BLaER1 treated with 17β-estradiol and CSF1 and Interleukin-3, amounts not matched to agents 10 nM and 100 nM (cell line): ENCODE results near the gene SHISA6.
"Not testable (repeated sequence)": the region's sequence is repeated elsewhere in the genome, so short reads cannot be mapped to it uniquely, and the experiment has no call there.

Experiments used
- H3K27ac ChIP-seq, 11 experiments: shearing (Covaris generic); formaldehyde crosslinking; 2 replicates each; pipeline ENCODE4 v1.8.1; 2022
- H3K27me3 ChIP-seq, 11 experiments: shearing (Covaris generic); formaldehyde crosslinking; 2 replicates each; pipeline ENCODE4 v1.8.1; 2022
- H3K36me3 ChIP-seq, 11 experiments: shearing (Covaris generic); formaldehyde crosslinking; 2 replicates each; pipeline ENCODE4 v1.8.1; 2022
- H3K4me1 ChIP-seq, 10 experiments: shearing (Covaris generic); formaldehyde crosslinking; 2 replicates each; pipeline ENCODE4 v1.8.1; 2022
- H3K4me2 ChIP-seq, 11 experiments: shearing (Covaris generic); formaldehyde crosslinking; 2 replicates each; pipeline ENCODE4 v1.8.1; 2022
- H3K4me3 ChIP-seq, 10 experiments: shearing (Covaris generic); formaldehyde crosslinking; 2 replicates each; pipeline ENCODE4 v1.8.1; 2022
- H3K9ac ChIP-seq, 11 experiments: shearing (Covaris generic); formaldehyde crosslinking; 2 replicates each; pipeline ENCODE4 v1.8.1; 2022
- H3K9me3 ChIP-seq, 11 experiments: shearing (Covaris generic); formaldehyde crosslinking; replicated peaks in 1 of 11; 2 replicates each; pipeline ENCODE4 v1.8.1; 2022
- H4K20me1 ChIP-seq, 11 experiments: shearing (Covaris generic); formaldehyde crosslinking; 2 replicates each; pipeline ENCODE4 v1.8.1; 2022
- Cebpa-rat ChIP-seq, 11 experiments: shearing (Covaris generic); IDR thresholded peaks; 2 replicates each; pipeline ENCODE4 v1.8.1; 2022

Gene SHISA6

DNA sequence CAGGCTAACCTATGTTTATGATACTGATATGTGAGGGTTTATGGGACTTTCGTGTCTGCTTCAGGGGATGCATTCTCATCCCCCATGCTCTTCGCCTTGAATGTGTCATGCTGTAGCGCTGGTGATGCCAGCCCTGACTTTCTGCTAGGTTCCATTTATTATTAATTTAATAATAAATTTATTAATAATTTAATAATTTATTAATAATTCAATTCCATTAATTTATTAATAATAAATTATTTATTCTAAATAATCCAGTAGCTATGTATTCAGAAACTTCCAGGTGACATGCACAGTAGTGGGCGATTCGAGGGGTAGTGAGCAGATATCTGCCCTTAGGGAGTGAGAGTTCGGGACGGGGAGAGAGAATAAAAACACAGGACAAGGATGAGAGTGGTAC lies 49.8 kb downstream of the SHISA6 start:
- Histone ChIP-seq H3K27me3 (no peaks in the 10 kb centered on the region), H3K9me3 (no peaks in the 10 kb centered on the region), H3K36me3 (no peaks in the 10 kb centered on the region), H3K4me1 (no peaks in the 10 kb centered on the region), H3K4me3 (no peak overlapping the region), H4K20me1 (no peaks in the 10 kb centered on the region), H3K9ac (no peak overlapping the region), H3K27ac (no peak overlapping the region), H3K4me2 (no peak overlapping the region)
- no peak for TF ChIP-seq Cebpa-rat (IDR thresholded peaks at IDR 0.05)

DNA sequence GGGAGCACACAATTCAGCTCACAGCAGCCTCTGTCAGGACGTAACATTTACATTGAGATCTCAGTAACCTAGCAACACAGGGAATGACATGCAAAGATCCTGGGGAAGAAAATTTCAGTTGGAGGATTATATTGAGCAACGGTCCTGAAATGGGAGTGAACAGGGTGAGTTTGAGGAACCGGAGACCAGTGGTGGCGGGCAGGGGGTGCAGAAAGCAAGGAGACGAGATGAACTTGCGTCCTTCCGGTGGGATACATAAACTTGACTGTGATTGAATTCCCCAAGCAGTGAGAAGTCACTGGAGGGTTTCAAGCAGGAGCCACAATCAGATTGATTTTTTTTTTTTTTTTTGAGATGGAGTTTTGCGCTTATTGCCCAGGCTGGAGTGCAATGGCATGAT lies 51.5 kb downstream of the SHISA6 start:
- Histone ChIP-seq H3K4me3 (no peak overlapping the region), H3K9me3 (no peaks in the 10 kb centered on the region), H4K20me1 (no peaks in the 10 kb centered on the region), H3K4me2 (no peak overlapping the region), H3K27me3 (no peaks in the 10 kb centered on the region), H3K36me3 (no peaks in the 10 kb centered on the region), H3K4me1 (no peaks in the 10 kb centered on the region), H3K9ac (no peak overlapping the region), H3K27ac (no peak overlapping the region)
- TF ChIP-seq Cebpa-rat (IDR thresholded peaks at IDR 0.05) = no peak

DNA sequence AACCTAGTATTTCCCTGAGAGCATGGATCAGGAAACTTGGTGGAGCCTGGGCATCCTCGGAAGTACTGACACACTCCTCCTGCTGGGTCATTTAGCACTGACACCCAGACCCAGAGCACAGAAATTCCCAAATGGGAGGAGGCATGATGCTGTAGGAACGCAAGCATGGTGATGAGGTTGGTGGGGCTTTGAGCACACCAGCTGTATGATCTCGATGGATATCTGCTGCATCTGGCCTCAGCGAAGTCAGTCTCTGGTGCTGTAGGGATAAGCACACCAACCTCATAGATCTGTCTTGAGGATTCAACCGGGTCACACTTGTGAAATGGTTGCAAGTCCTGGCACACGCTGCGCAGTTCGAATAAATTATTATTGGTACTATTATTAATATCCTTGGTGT lies 52.5 kb downstream of the SHISA6 start:
- Histone ChIP-seq H3K9me3 (no peaks in the 10 kb centered on the region), H3K4me3 (no peak overlapping the region), H3K27me3 (no peaks in the 10 kb centered on the region), H3K36me3 (no peaks in the 10 kb centered on the region), H3K4me2 (no peak overlapping the region), H4K20me1 (no peaks in the 10 kb centered on the region), H3K27ac (no peak overlapping the region), H3K9ac (no peak overlapping the region), H3K4me1 (no peaks in the 10 kb centered on the region)
- no peak for TF ChIP-seq Cebpa-rat (IDR thresholded peaks at IDR 0.05)

DNA sequence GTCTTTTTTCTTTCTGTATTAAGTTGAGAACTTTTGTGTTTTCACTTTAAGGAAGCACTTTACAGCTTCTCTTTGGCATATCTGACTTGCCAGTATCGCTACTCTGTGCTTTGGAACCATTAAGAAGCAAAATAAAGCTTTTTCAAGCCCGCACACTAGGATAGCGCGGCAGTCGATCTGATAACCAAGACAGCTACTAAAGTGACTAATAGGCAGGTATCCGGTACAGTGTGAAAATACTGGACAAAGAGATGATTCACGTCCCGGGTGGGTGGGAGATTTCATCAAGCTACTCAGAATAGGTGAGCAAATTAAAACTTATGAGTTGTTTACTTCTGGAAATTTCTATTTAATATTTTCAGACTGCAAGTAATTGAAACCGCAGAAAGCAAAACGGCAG lies 53.8 kb downstream of the SHISA6 start:
- no peak overlapping the region for H3K4me2 ChIP-seq
- H3K4me1 ChIP-seq = no peaks in the 10 kb centered on the region
- H3K4me3 ChIP-seq = no peak overlapping the region
- no peaks in the 10 kb centered on the region for H4K20me1 ChIP-seq
- H3K9ac ChIP-seq = no peak overlapping the region
- H3K9me3 ChIP-seq = no peaks in the 10 kb centered on the region
- no peaks in the 10 kb centered on the region for H3K27me3 ChIP-seq
- H3K27ac ChIP-seq = no peak overlapping the region
- no peaks in the 10 kb centered on the region for H3K36me3 ChIP-seq
- no peak for TF ChIP-seq Cebpa-rat (IDR thresholded peaks at IDR 0.05)

DNA sequence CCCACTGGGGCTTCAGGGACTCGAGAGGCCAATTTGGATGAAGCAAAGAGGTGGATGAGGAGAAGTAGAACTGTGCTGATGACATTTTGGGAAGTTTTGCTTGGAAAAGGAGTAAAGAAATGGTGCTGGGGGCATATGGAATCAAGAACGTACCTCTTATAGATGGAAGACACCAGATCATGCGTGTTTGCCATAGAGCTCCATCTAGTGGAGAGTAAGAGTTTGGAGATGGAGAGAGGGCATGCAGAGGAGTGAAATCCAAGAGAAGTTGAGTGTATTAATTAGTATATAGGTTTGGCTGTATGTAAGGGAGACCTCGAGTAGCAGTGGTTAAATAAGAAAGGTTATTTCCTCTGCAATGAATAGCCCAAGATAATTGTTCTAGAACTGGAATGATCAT lies 56.0 kb downstream of the SHISA6 start:
- Histone ChIP-seq H3K9me3 (peaks cover 0 to 8% (median 6%) of the 10 kb centered on the region in 11 experiments; a peak in 9 of 22 replicates), H3K4me3 (no peak overlapping the region), H3K9ac (no peak overlapping the region), H3K4me1 (no peaks in the 10 kb centered on the region), H3K36me3 (no peaks in the 10 kb centered on the region), H3K27ac (no peak overlapping the region), H4K20me1 (no peaks in the 10 kb centered on the region), H3K4me2 (no peak overlapping the region), H3K27me3 (no peaks in the 10 kb centered on the region)
- TF ChIP-seq Cebpa-rat (IDR thresholded peaks at IDR 0.05) = no peak

DNA sequence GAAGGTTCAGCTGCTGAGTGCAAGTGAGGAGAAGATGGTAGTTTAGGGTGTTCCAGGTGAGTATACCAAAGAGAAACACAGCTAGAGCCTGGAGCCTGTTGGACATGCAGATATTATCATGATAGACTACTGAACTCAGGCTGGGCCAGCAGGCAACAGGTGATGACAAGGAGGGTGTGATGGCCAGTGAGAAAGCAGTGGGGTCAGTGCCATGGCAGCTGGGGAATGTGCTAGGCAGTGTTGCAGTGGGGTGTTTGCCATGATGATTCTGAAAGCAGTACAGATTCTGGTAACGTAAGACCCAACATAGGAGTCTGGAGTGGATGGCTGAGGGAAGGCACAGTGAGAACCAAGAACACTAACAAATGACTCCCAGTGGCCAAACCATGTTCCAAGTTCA lies 57.4 kb downstream of the SHISA6 start:
- Histone ChIP-seq H3K27me3 (no peaks in the 10 kb centered on the region), H3K9me3 (peaks cover 0 to 14% (median 7%) of the 10 kb centered on the region in 11 experiments; a peak in 11 of 22 replicates), H3K4me2 (no peak overlapping the region), H3K27ac (no peak overlapping the region), H3K4me3 (no peak overlapping the region), H4K20me1 (no peaks in the 10 kb centered on the region), H3K9ac (no peak overlapping the region), H3K4me1 (no peaks in the 10 kb centered on the region), H3K36me3 (no peaks in the 10 kb centered on the region)
- TF ChIP-seq Cebpa-rat (IDR thresholded peaks at IDR 0.05) = no peak

DNA sequence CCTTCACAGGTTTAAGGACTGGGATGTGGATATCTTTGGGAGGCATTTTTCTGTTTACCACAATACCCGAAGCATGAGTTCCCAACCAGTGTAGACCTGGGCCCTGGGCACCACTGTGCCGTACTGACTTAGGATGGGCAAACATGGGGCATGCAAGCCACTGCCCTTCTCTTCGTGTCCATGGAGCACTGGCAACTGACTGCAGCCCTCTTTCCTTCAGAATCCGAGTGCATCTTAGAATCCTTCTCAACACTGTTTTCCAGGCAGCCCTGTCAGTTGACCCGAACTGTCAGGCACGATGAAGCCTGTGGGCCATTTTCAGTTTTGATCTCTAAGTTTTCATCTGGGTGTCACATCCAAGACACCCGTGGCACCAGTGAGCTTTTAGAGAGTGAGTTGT lies 59.2 kb downstream of the SHISA6 start:
- Histone ChIP-seq H4K20me1 (no peaks in the 10 kb centered on the region), H3K9me3 (peaks cover 0 to 14% (median 7%) of the 10 kb centered on the region in 11 experiments; a peak in 11 of 22 replicates), H3K4me2 (no peak overlapping the region), H3K4me1 (no peaks in the 10 kb centered on the region), H3K9ac (no peak overlapping the region), H3K4me3 (no peak overlapping the region), H3K27ac (no peak overlapping the region), H3K27me3 (no peaks in the 10 kb centered on the region), H3K36me3 (no peaks in the 10 kb centered on the region)
- TF ChIP-seq Cebpa-rat (IDR thresholded peaks at IDR 0.05) = no peak

DNA sequence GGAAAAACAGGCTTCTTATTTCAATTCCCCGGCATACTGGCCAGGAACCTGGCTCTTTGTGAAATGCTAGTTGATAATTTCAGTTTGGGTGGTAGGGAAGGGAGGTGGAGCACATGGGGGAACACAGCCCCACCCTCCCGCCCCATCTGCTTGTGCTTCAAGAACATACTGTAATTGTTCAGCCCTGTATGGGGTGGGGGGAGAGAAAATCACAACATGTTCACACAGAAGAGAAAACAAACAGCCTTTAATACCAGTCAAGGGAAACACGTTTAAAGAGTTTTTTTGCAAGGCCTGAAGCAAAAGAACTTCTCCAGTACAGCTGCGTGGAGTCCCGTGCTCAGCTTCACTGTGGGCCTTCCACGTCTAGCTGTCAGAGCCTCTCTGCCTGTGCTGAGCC lies 59.7 kb downstream of the SHISA6 start:
- Histone ChIP-seq H3K27ac (no peak overlapping the region), H3K36me3 (no peaks in the 10 kb centered on the region), H3K4me3 (no peak overlapping the region), H3K27me3 (no peaks in the 10 kb centered on the region), H3K4me1 (no peaks in the 10 kb centered on the region), H4K20me1 (no peaks in the 10 kb centered on the region), H3K9ac (no peak overlapping the region), H3K4me2 (no peak overlapping the region), H3K9me3 (peaks cover 0 to 14% (median 7%) of the 10 kb centered on the region in 11 experiments; a peak in 11 of 22 replicates)
- no peak for TF ChIP-seq Cebpa-rat (IDR thresholded peaks at IDR 0.05)

DNA sequence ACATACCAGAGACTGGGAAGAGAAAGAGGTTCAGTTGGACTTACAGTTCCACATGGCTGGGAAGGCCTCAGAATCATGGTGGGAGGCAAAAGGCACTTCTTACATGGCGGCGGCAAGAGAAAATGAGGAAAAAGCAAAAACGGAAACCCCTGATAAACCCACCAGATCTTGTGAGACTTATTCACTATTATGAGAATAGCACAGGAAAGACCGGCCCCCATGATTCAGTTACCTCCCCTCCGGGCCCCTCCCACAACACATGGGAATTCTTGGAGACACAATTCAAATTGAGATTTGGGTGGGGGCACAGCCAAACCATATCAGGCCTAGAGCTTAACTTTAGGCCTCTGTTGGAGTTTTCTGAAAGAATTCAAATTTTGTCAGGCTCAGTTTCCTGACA lies 60.9 kb downstream of the SHISA6 start:
- not testable (repeated sequence) for H3K9ac ChIP-seq, H3K27me3 ChIP-seq, H3K36me3 ChIP-seq, H3K4me1 ChIP-seq, H3K27ac ChIP-seq, H3K4me3 ChIP-seq, H3K4me2 ChIP-seq, H4K20me1 ChIP-seq
- peaks cover 0 to 14% (median 7%) of the 10 kb centered on the region in 11 experiments; a peak in 11 of 22 replicates for H3K9me3 ChIP-seq

DNA sequence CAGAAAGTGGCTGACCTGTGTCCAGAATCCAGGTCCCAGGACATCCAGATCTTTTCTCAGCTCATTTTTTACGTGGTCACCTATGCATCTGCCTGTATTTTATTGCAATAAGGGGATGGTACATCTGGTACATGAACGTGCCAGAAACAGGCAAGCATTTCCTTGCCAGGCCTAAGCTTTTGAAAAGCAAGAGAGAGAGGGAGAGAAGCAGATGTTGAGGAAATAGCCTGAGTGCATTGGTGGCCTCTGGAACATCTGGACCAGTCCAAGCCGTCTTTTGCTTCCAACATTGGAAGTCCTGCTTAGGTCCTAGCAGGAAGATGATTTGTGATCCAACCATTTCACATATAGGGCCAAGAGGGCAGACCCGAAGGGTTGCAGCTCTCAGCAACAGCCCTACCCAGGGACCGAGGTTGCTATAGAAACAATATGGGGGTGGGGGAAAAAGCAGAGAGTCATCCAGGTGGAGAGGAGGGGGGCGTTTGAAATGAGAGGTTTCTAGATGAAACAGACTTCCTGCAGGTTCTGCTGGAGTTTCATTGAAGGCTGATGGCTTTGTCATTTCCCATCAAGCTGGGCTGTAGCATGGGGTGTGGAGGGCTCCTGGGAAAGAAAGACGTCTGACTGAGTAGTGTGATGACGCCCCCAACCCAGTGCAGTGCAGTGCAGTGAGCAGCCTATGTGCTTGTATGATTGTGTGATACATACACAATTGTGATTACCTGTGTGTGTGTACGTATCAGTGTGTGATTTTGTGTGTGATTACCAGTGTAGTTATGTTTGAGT lies 61.6 kb downstream of the SHISA6 start:
- Histone ChIP-seq H3K27ac (no peak overlapping the region), H3K9me3 (peaks cover 0 to 14% (median 7%) of the 10 kb centered on the region in 11 experiments; a peak in 11 of 22 replicates)

More for the DNA sequence above, 61.6 kb downstream of the SHISA6 start:
- Histone ChIP-seq H3K4me1 (no peaks in the 10 kb centered on the region), H4K20me1 (no peaks in the 10 kb centered on the region), H3K4me3 (no peak overlapping the region), H3K36me3 (no peaks in the 10 kb centered on the region), H3K9ac (no peak overlapping the region), H3K4me2 (no peak overlapping the region), H3K27me3 (no peaks in the 10 kb centered on the region)
- no peak for TF ChIP-seq Cebpa-rat (IDR thresholded peaks at IDR 0.05)
